ENCODE data around the gene CLCN4. TPM values are rescaled to one million over a fixed set of nuclear protein-coding genes. Genes with fewer than 3 reads are reported as not detected.

Gene CLCN4
- 1.0 TPM for polyA plus RNA-seq (2013, experiment 1 of 2; ENCODE audit: insufficient read length)
- polyA plus RNA-seq (2013, experiment 2 of 2; ENCODE audit: insufficient read length): 0.58 TPM

DNA sequence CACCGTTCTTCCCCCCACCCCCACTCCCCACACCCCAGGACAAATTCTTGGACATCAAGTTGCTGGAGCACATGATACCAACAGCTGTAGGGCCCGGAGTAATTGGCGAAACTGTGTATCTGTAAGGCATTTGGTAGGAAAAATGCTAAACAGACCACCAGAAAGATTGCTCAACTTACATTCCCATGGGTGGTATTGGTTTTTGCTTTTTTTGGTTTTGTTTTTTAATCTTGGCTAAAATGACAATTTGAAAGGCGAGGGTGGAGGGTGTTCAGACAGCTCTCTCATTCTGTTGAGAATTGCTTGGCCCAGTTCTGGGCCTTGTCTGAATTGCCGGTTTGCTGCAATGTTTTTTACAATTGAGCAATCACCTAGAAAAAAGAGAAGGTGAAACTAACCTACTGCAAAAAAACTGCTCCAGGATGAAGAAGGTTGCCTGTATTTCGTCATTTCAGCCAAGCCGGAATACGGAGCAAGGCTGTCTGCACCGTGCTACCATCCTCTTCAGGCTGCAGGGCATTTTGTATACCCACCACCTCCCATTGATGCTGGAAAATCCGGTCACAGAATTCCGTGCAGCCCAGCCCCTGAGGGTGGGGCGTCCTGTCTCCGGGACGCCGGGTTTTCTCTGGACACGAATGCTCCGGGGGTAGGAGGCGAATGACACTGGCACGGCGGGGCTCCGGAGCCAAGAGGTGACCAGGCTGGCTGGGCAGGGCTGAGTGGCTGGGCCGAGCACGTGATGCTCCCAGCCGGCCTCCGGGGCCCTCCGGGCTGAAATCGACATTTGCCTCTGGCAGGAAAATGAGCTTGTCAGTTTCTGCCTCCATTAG, at the start of gene CLCN4:
TSS of gene CLCN4 (plus strand) at position 777 of the 833 bp plus-strand sequence. CDS start 28,058 bp downstream, outside the sequence.
- no peak for DNase-seq

- no peak for DNase-seq
Measured at GRCh38 chrX:10107483-10107882, 49.3 kb upstream of the CLCN4 start.

DNA sequence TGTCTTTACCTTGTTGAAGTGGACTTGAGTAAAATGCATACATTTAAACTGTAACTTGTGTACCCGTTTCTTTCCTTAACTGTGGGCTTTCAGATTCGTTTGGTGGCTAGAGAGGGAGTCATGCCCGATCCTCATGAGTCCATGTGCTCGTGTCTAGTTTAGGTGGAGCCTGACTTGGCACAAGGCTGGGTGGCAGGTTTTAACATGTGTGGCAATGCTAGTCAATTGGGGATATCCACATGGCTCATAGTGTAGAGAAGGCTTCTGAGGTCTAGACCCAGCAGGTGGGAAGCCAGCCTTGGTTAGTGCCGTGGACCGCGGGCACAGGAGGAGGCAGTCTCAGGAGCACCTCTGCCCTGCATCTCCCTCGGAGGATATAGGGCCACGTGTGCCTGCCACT, 48.5 kb upstream of the CLCN4 start:
- DNase-seq: no peak

- no peak for DNase-seq
Measured at GRCh38 chrX:10109695-10110094, 47.1 kb upstream of the CLCN4 start.

- no peak for DNase-seq
Measured at GRCh38 chrX:10110316-10110935, 46.3 kb upstream of the CLCN4 start.

- no peak for DNase-seq
Measured at GRCh38 chrX:10110984-10111363, 45.8 kb upstream of the CLCN4 start.

- no peak for DNase-seq
Measured at GRCh38 chrX:10111364-10112148, 45.2 kb upstream of the CLCN4 start.

GRCh38 chrX:10112510-10112909, 44.3 kb upstream of the CLCN4 start:
- no peak for DNase-seq

DNA sequence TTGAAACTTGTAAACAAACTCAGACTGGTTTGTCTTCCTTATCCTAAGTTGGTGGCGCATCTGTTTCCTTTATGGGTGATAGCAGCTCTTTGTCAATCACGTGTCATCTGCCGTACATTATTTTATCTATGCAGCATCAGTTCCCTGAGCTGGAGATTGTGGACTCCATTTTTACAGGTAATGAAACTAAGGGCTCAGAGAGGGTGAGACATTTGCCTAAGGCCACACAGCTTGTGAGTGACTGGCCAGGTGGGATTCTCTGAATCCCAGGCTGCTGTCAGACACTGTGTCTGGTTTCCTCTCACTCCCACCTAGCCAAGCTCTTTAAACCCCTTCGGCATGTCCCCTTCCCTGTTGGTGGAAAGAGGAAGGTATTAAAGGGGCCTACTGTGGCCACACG, 41.7 kb upstream of the CLCN4 start:
- DNase-seq: no peak

DNA sequence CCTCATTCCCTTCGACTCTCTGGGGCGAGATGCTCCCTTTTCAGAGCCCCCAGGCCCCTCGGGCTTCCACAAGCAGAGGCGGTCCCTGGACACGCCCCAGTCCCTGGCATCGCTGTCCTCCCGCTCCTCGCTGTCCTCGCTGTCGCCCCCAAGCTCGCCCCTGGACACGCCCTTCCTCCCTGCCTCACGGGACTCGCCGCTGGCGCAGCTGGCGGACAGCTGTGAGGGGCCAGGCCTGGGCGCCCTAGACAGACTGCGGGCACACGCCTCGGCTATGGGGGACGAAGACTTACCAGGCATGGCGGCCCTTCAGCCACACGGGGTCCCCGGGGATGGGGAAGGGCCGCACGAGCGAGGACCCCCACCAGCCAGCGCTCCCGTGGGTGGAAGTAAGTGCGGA, 39.5 kb upstream of the CLCN4 start:
- DNase-seq: no peak

DNA sequence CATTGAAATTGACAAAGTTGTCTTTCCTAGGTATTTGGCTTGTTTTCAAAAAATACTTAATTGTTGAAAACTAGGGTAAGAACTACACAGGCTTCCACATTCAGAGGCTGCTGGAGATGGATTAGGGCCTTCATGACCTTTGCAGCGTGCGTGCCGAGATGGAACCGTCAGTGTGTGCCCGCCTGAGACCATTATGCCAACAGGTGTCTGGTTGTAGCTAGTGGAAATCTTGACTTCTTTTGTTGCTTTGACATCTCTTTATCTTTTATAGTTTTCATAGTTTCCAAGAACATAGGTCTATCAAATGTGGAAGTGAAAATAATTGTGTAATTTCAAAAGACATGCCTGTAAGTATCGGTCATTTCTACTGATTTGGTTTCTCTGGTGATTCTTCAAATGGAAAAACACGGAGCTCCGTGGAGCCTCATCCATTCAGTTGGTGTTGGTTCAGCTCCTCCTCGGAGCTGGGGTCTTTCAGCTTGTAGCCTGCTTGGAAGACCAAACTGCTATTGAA, 38.9 kb upstream of the CLCN4 start:
- DNase-seq: no peak

DNA sequence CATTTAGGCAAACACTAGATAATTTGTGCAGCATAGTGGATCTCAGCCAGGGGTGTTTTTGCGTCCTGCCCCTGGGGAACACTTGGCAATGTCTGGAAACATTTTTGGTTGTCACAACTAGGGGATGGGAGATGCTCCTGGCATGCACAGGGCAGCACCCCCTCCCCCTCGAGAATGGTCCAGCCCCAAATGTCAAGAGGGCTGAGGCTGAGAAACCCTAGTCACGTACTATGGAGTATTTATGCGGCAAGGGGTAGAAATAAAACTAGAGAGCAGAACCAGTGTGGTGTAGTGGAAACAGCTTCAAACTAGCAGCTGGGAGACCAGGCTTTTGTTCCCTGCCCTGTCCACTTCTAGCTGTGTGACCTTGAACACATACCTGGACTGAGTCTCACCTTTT, 38.2 kb upstream of the CLCN4 start:
- DNase-seq: no peak

DNA sequence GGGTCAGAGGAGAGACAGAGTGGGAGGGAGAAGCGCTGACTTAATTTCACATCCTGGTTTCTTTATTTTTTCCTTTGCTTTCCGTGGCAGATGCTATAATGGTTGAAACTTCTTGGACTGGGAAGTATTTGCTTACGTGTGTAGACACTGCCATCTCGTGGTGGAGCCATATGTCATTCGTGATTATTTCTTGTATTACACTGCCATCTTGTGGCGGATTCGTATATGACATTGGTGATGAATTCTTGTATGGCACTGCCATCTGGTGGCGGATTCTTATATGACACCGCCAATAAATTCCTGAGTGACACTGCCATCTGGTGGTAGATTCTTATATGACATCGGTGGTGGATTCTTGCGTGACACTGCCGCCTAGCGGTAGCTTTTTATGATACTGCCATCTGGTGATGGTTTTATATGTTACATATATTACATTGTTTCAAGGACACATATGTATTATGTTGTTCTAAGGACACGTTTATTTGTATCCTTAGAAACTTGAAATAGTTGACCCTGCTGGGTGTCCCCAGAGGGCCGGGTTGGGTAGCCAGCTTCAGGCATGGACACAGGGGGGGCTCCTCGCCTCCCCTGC, 37.3 kb upstream of the CLCN4 start:
- DNase-seq: peak; percentile 64

GRCh38 chrX:10120331-10120730, 36.4 kb upstream of the CLCN4 start:
- no peak for DNase-seq

DNA sequence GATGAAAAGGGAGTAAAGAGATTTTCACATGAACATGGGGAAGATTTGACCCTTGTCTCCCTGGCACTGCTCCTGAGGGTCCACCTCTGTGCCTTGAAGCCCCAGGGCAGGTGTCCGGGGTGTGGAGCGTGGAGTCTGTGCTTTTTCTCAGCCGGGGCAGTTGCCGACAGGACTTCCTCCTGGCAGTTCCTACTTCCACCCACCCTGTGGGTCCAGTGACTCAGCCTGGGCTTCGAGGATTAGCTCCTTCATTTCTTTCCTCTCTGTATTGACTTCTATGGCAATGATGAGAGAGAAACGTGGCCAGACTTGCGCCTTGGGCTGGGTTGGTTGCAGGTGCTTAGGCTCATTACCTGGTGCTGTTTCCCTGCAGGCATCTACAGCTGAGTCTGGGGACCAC, 35.9 kb upstream of the CLCN4 start:
- no peak for DNase-seq

DNA sequence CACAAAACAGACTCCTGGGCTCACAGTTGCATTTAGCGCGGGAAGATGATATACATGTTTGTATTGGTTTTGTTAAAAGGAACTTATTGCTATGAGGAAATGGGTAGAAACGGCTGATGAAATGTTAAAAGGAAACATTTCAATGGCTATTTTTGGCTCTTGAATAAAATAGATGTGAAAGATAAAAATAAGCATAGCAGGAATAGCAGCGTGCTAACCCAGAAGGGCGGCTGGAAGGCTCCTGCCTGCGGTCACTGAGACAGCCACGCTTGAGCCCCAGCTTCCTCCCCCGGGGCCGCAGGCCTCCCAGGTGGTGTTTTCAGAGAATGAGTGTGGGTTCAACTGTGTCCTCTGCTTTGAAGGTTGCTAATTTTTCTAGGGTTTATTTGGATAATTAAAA, 35.0 kb upstream of the CLCN4 start:
- no peak for DNase-seq

- DNase-seq: no peak
Measured at GRCh38 chrX:10124506-10125247, 32.1 kb upstream of the CLCN4 start.

DNA sequence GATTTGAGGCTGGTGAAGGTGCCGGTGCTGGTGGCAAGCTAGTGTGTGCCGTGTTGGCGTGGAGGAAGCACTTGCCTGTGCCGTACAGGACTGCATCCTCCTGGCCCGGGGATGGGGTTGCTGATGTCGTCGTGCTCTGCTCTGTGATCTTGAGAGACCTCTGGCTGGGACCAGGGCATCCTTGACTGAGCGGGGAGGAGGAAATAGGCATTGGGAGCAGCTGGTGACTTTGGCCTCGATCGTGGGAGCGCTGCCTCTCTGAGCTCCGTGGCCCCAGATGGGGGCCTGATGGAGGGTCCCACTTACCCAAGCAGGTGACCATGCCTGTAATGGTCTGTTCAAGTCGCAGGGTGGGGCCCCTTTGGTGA, 31.5 kb upstream of the CLCN4 start:
- DNase-seq: no peak

DNA sequence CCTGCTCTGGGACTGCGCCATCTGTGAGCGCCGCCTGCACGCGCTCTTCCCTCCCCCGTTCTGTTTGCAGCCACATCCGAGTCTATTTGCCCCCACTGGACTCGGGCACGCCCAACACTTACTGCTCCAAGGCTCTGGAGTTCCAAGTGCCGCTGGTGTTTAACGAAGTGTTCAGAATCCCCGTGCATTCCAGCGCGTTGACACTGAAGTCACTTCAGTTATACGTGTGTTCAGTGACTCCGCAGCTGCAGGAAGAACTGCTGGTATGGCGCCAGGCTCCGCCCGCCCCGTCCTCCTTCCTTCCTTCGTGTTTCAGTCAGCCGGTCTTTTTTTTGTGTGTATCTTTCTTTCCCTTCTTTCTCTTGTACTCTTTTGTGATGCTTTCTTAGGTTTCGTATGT, 30.7 kb upstream of the CLCN4 start:
- DNase-seq: no peak

DNA sequence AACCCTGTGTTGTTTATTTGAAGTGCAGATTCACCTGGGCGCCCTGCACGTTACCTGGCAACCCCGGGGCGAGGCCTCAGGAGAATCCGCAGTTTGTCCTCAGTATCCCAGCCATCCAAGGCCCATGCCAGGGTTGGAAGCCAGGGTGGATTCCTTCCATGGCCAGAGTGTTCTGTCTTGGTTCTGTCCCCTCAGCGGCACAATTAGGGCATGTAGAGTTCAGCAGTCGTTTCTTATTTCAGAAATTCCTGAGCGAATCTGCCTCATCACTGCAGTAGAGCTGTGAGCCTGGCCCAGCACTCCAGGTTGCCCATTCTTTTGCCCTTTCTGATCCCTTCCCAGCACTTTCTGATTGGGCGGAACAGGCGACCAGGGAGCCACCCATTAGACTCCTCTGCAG, 29.9 kb upstream of the CLCN4 start:
- no peak for DNase-seq

- DNase-seq: no peak
Measured at GRCh38 chrX:10128386-10128785, 28.4 kb upstream of the CLCN4 start.

- DNase-seq: no peak
Measured at GRCh38 chrX:10129229-10129628, 27.5 kb upstream of the CLCN4 start.
